GM12878 (cell line): ENCODE data around the gene CPLX4. TPM values are rescaled to one million over a fixed set of nuclear protein-coding genes. Genes with fewer than 3 reads are reported as not detected.

ENCODE experiments used
- ATAC-seq: fragments of 200-7000 bp; cut with Tn5 transposase; 3 replicates; pipeline ENCODE4 v1.9.1; 2020; ENCODE audit warnings: mild to moderate bottlenecking, moderate library complexity
- BruUV-seq: library from RNA; stranded (reverse); fragments of 400-500 nt; replicated peaks from 2 replicates; lab custom pipeline; 2021; lab: Mats Ljungman, UMichigan
- CTCF ChIA-PET: fragments of 300-600 bp; sonication (Branson Sonifier 250); formaldehyde crosslinking; extraction: SDS; loops from one replicate; lab custom pipeline; 2021; ENCODE audit warnings: inconsistent platforms; lab: Yijun Ruan, JAX
- POLR2A ChIA-PET: fragments of 350-600 bp; formaldehyde crosslinking; extraction: SDS; loops from one replicate; lab custom pipeline; 2021; ENCODE audit warnings: inconsistent platforms; lab: Charles Lee
- RAD21 ChIA-PET: fragments of 300-600 bp; sonication (Branson Sonifier 250); formaldehyde crosslinking; loops from one replicate; lab custom pipeline; 2023; ENCODE audit warnings: antibody characterized with exemption; ENCODE audit not compliant: unreplicated experiment; lab: Charles Lee
- SMC1A ChIA-PET: fragments of 300-600 bp; sonication (Branson Sonifier 250); formaldehyde crosslinking; loops from one replicate; lab custom pipeline; 2023; ENCODE audit not compliant: unreplicated experiment, uncharacterized antibody; lab: Charles Lee
- DNase-seq: peaks from one replicate; pipeline ENCODE4 v3.0.0-alpha.2; 2011; ENCODE audit warnings: low read depth, low spot score
- FAIRE-seq: peaks from 3 replicates; lab custom pipeline; 2011; peaks lifted over from hg19 to GRCh38; lab: Jason Lieb, UNC
- H2AFZ ChIP-seq: 2 replicates; pipeline ENCODE4 v1.6.0; 2011; ENCODE audit warnings: low read depth, low read length, control low read depth; ENCODE audit not compliant: control insufficient read depth
- H3K27ac ChIP-seq: 2 replicates; pipeline ENCODE4 v1.5.1; 2011; ENCODE audit warnings: control low read depth; ENCODE audit not compliant: control insufficient read depth, insufficient read depth
- H3K27me3 ChIP-seq, 2 experiments: replicated peaks in 1 of 2; 2 replicates each; pipeline versions ENCODE4 v1.6.0 to v1.6.1; 2011; ENCODE audit warnings: low read length in 1 of 2; ENCODE audit not compliant: control insufficient read depth in 2 of 2, insufficient read depth in 2 of 2
- H3K36me3 ChIP-seq, 2 experiments: 2 replicates each; pipeline ENCODE4 v1.5.1; 2011; ENCODE audit warnings: low read length in 1 of 2; ENCODE audit not compliant: control insufficient read depth in 2 of 2, insufficient read depth in 2 of 2
- H3K4me1 ChIP-seq: 2 replicates; pipeline ENCODE4 v1.6.1; 2011; ENCODE audit warnings: mild to moderate bottlenecking, low read length, moderate library complexity, mixed read lengths; ENCODE audit not compliant: control insufficient read depth, insufficient read depth
- H3K4me2 ChIP-seq: 2 replicates; pipeline ENCODE4 v1.6.0; 2011; ENCODE audit warnings: control low read depth; ENCODE audit not compliant: control insufficient read depth, insufficient read depth
- H3K4me3 ChIP-seq: fragments of 200-600 bp; sonication (generic); 2 replicates; pipeline ENCODE4 v1.5.1; 2016
- H3K79me2 ChIP-seq: 2 replicates; pipeline ENCODE4 v1.6.0; 2011; ENCODE audit warnings: low read length; ENCODE audit not compliant: control insufficient read depth, insufficient read depth
- H3K9ac ChIP-seq: 2 replicates; pipeline ENCODE4 v1.8.0; 2011; ENCODE audit warnings: low read length, control low read depth, mixed read lengths; ENCODE audit not compliant: control insufficient read depth, insufficient read depth
- H3K9me3 ChIP-seq: replicated peaks from 3 replicates; pipeline ENCODE4 v1.5.1; 2011; ENCODE audit warnings: mild to moderate bottlenecking, low read length; ENCODE audit not compliant: control insufficient read depth, insufficient read depth
- H4K20me1 ChIP-seq: 2 replicates; pipeline ENCODE4 v1.6.0; 2011; ENCODE audit not compliant: control insufficient read depth, insufficient read depth
- BCL3 ChIP-seq: IDR thresholded peaks from 2 replicates; pipeline ENCODE4 v1.6.1; 2011; ENCODE audit warnings: borderline replicate concordance, low read depth, mild to moderate bottlenecking, moderate library complexity, low read length; ENCODE audit not compliant: insufficient read depth, poor library complexity, severe bottlenecking
- BCLAF1 ChIP-seq: fragments of 450-650 bp; IDR thresholded peaks from 2 replicates; pipeline ENCODE4 v1.6.1; 2017; ENCODE audit warnings: antibody characterized with exemption, mild to moderate bottlenecking, moderate library complexity
- EED ChIP-seq: sonication (generic); IDR thresholded peaks from 2 replicates; pipeline ENCODE4 v1.6.1; 2016; ENCODE audit warnings: antibody characterized with exemption, low read depth
- EGR1 ChIP-seq, 2 experiments: IDR thresholded peaks; 1 replicate in 1 of 2; 2 replicates in 1 of 2; pipeline ENCODE4 v1.6.1; 2011 to 2012; ENCODE audit warnings: low read depth in 2 of 2, low read length in 2 of 2, borderline replicate concordance in 1 of 2, mild to moderate bottlenecking in 1 of 2, moderate library complexity in 1 of 2
- HDGF ChIP-seq: fragments of 450-650 bp; IDR thresholded peaks from 2 replicates; pipeline ENCODE4 v1.6.1; 2016; ENCODE audit warnings: antibody characterized with exemption
- LARP7 ChIP-seq: fragments of 450-650 bp; IDR thresholded peaks from 2 replicates; pipeline ENCODE4 v1.6.1; 2017; ENCODE audit warnings: mild to moderate bottlenecking
- MXI1 ChIP-seq: fragments of 150-350 bp; IDR thresholded peaks from 2 replicates; pipeline ENCODE4 v1.6.1; 2011; ENCODE audit warnings: low read depth, mild to moderate bottlenecking, inconsistent platforms, low read length, improper control_type of control experiment
- NFXL1 ChIP-seq: fragments of 450-650 bp; IDR thresholded peaks from 2 replicates; pipeline ENCODE4 v1.6.1; 2017; ENCODE audit warnings: antibody characterized with exemption, mild to moderate bottlenecking, borderline replicate concordance
- RAD21 ChIP-seq: IDR thresholded peaks from 2 replicates; pipeline ENCODE4 v1.6.1; 2011; ENCODE audit warnings: mild to moderate bottlenecking, low read depth, low read length, moderate library complexity; ENCODE audit not compliant: insufficient read depth
- RAD51 ChIP-seq: fragments of 450-650 bp; IDR thresholded peaks from 2 replicates; pipeline ENCODE4 v1.6.1; 2016; ENCODE audit warnings: moderate library complexity, mild to moderate bottlenecking, inconsistent platforms
- RCOR1 ChIP-seq: conservative IDR thresholded peaks from 2 replicates; pipeline ENCODE4 v1.6.1; 2012; ENCODE audit warnings: low read depth, low read length, improper control_type of control experiment
- ZBTB40 ChIP-seq: fragments of 450-650 bp; IDR thresholded peaks from 2 replicates; pipeline ENCODE4 v1.6.1; 2016; ENCODE audit warnings: mild to moderate bottlenecking, moderate library complexity, borderline replicate concordance
- ZNF622 ChIP-seq: fragments of 450-650 bp; IDR thresholded peaks from 2 replicates; pipeline ENCODE4 v1.6.1; 2017; ENCODE audit warnings: mild to moderate bottlenecking, inconsistent platforms
- WGBS: methylation state at CpG from one replicate; pipeline ENCODE4 v1.1.6; 2016; ENCODE audit warnings: low lambda C conversion rate; ENCODE audit not compliant: insufficient replicate concordance, insufficient coverage; ENCODE audit errors: missing lambda C conversion rate; 5-methylcytosine and 5-hydroxymethylcytosine counted together
- in situ Hi-C: fragments of 300-500 bp; cut with MboI; formaldehyde crosslinking; loops from 9 replicates; pipeline ENCODE4 v1.14.3; 2018; ENCODE audit warnings: mixed read lengths
- intact Hi-C: fragments of 100-400 bp; cut with micrococcal nuclease; formaldehyde crosslinking; loops from one replicate; pipeline ENCODE4 v1.14.2; 2022; ENCODE audit not compliant: unreplicated experiment
- polyA plus RNA-seq, 11 experiments: library from polyadenylated mRNA; depleted of rRNA in 4 of 11; unstranded in 6 of 11; stranded (reverse) in 5 of 11; fragments of >200 nt; fragmentation: Nextera tagmentation in 4 of 11; fragmentation: Illumina TruSeq in 1 of 11; extraction: Ambion mirVana in 4 of 11; extraction: Trizol in 1 of 11; gene quantifications; 1 replicate in 1 of 11; 2 replicates in 10 of 11; pipeline versions ENCODE4 v1.2.1 to v1.2.3, GENCODE V29; 2011 to 2016; ENCODE audit warnings: inconsistent platforms in 2 of 11, missing spikeins in 2 of 11, low read depth in 1 of 11
- total RNA-seq, 4 experiments: library from RNA; depleted of rRNA in 3 of 4; stranded (reverse); fragments of >200 nt in 3 of 4; fragmentation: Illumina TruSeq in 1 of 4; extraction: Trizol in 1 of 4; gene quantifications; 2 replicates each; pipeline versions ENCODE4 v1.2.1 to v1.2.3, GENCODE V29; 2013 to 2021
- TF ChIP-seq, protein P1 (sequence below): IDR thresholded peaks from 2 replicates; pipeline ENCODE4 v1.6.1; 2012; ENCODE audit warnings: low read depth, low read length, improper control_type of control experiment

Gene CPLX4
- total and polyA plus RNA-seq, 10 of the 15 experiments (the other 5 are each of a cell fraction or from before 2014, with no cell fraction given), result not detected

DNA sequence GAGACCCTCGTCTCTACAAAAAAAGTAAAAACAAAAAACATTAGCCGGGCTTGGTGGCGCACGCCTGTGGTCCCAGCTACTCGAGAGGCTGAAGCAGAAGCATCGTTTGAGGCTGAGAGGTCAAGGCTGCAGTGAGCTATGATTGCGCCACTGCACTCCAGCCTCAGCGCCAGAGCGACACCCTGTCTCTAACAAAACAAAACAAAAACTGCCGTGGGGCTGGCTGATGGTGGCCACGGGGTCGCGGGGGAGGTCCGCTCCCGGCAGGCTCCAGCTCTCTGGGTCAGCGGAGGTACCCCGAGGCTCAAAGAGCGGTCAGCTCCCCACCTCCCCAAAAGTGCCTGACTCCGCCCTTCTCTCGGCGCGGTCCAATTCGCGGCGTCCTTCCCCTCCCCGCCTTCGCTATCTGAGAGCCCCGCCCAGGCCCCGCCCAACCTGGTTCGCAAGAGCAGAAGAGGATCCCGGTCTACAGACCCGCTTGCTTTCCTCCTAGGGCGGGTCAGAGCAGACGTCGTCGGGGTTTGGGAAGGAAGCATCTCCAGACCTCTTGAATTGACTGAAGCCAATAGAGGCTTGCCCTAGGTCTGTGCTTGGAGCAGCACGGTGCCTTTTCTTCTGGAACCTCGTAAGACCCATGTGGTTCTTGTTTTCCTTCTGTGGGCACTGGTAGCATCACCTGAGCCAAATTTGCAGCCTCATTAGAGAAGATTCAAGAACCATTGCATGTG, 53.0 kb downstream of the CPLX4 start:
- Histone ChIP-seq H3K79me2 (no peaks in the 10 kb centered on the region), H3K4me2 (no peak overlapping the region), H3K9ac (no peak overlapping the region), H3K9me3 (no peaks in the 10 kb centered on the region), H2AFZ (no peak overlapping the region; the same call in 1 of the 2 replicates), H4K20me1 (no peaks in the 10 kb centered on the region), H3K27me3 (peaks cover 7 to 34% of the 10 kb centered on the region in 2 experiments), H3K36me3 (no peaks in the 10 kb centered on the region), H3K4me3 (no peak overlapping the region), H3K4me1 (no peaks in the 10 kb centered on the region), H3K27ac (no peak overlapping the region)
- CTCF ChIA-PET, result interaction anchor here (0.9 to 1.3 kb wide), 2 partner anchors 17 to 138 kb away, joined by 4 read pairs; no protein-coding TSS in a partner anchor
- FAIRE-seq, result no peak
- RAD21 ChIA-PET, result no interaction called here
- SMC1A ChIA-PET, result no interaction called here
- ATAC-seq, result no peak
- TF ChIP-seq LARP7 (no peak), HDGF (no peak), BCL3 (no peak), RCOR1 (no peak), ZNF622 (no peak), RAD21 (no peak), EED (no peak), RAD51 (no peak), MXI1 (no peak), BCLAF1 (no peak), EGR1 (IDR thresholded peaks at IDR 0.05; ENCODE audit: borderline replicate concordance in 1 of 2, low read depth in 2 of 2, low read length in 2 of 2) (no peak), NFXL1 (no peak), ZBTB40 (no peak)
- TF ChIP-seq, protein P1, sequence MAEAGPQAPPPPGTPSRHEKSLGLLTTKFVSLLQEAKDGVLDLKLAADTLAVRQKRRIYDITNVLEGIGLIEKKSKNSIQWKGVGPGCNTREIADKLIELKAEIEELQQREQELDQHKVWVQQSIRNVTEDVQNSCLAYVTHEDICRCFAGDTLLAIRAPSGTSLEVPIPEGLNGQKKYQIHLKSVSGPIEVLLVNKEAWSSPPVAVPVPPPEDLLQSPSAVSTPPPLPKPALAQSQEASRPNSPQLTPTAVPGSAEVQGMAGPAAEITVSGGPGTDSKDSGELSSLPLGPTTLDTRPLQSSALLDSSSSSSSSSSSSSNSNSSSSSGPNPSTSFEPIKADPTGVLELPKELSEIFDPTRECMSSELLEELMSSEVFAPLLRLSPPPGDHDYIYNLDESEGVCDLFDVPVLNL, result no peak
- POLR2A ChIA-PET, result no interaction called here
- DNase-seq, result no peak
- WGBS, result 21% methylated on average over 32 of the region's 38 CpGs
- in situ Hi-C loops (no loop called here), intact Hi-C loops (no loop called here)
- BruUV-seq, result no TSS peak
